Measurements from ENCODE around the gene CD58.

Gene CD58

DNA sequence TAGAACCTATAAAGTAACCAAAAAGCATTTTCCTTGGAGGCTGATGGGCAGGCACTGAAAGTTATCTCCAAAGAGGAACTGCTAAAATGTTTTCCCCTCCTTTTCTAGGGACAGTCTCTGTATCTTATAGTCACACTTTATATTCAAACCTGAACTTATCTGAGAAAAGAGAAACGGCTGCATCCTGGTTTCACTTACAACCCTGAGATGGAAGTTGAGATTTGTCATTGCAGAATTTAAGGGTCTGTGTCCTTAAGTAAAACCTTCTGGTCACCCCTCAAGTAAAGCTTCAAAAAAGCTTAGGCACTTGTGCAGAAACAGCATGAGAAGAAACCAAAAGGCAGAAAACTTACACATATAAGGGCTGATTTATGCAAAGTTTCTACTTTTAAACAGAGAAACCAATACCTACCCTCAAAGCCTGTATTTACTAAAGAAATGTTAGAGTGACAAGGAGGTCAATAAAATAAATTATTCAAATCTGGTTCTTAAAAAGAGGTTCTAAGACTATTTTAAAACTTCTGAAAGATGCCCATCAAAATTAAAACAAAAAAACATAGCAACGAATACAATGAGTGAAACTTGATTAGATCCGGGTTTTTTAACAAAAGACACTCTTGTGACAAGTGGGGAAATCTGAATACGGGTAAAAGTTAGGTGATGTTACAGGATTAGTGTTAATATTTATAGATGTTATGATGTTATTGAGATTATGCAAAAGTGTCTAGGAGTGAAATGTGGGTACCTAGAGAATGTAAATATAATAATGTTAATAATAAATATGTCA, 9.9 kb downstream of the CD58 start:
- CTCF ChIA-PET = no interaction called here

GRCh38 chr1:116559304-116559761, 11.5 kb downstream of the CD58 start:
- ChIA-PET POLR2A (no interaction called here), CTCF (interaction anchor here (0.8 to 1.1 kb wide), 2 partner anchors 10 to 19 kb away, joined by 3 to 5 read pairs; no protein-coding TSS in a partner anchor)
- H3K4me3 ChIP-seq (ENCODE audit: low read depth, low read length) = no peak overlapping the region
- DNase-seq (ENCODE audit: low read depth, low spot score) = no peak
- TF ChIP-seq, protein P1, sequence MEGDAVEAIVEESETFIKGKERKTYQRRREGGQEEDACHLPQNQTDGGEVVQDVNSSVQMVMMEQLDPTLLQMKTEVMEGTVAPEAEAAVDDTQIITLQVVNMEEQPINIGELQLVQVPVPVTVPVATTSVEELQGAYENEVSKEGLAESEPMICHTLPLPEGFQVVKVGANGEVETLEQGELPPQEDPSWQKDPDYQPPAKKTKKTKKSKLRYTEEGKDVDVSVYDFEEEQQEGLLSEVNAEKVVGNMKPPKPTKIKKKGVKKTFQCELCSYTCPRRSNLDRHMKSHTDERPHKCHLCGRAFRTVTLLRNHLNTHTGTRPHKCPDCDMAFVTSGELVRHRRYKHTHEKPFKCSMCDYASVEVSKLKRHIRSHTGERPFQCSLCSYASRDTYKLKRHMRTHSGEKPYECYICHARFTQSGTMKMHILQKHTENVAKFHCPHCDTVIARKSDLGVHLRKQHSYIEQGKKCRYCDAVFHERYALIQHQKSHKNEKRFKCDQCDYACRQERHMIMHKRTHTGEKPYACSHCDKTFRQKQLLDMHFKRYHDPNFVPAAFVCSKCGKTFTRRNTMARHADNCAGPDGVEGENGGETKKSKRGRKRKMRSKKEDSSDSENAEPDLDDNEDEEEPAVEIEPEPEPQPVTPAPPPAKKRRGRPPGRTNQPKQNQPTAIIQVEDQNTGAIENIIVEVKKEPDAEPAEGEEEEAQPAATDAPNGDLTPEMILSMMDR (IDR thresholded peaks at IDR 0.05; ENCODE audit: insufficient read depth, low read length, missing control alignments) = no peak

More for the DNA sequence above, 9.9 kb downstream of the CD58 start:
- no peak overlapping the region for H3K4me3 ChIP-seq (ENCODE audit: low read depth, low read length)
- POLR2A ChIA-PET = no interaction called here
- TF ChIP-seq, protein P1 (IDR thresholded peaks at IDR 0.05; ENCODE audit: insufficient read depth, low read length, missing control alignments) = no peak
- DNase-seq (ENCODE audit: low read depth, low spot score) = no peak

DNA sequence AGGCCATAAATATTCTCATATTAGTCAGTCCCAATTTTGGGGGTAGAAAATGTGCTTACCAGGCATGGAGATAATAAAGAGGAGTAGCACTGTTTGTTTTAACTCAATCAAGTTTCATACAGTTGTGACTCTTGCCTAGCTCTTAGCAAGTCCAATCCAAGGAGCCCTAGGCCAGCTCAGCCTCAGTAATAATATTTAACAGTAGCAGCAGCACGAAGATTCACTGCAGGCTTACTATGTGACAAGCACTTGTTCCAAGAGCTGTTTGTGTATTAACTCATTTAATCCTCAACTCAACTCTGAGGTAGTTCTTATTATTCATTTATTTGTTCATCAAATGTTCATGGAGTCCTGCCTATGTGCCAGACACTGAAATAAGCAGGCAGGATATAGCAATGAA, 12.3 kb downstream of the CD58 start:
- ChIA-PET POLR2A (no interaction called here), CTCF (interaction anchor here (0.8 kb wide), 1 partner anchor 18 kb away, joined by 3 read pairs; no protein-coding TSS in a partner anchor)
- no peak for DNase-seq (ENCODE audit: low read depth, low spot score)
- TF ChIP-seq, protein P1 (IDR thresholded peaks at IDR 0.05; ENCODE audit: insufficient read depth, low read length, missing control alignments) = no peak
- no peak overlapping the region for H3K4me3 ChIP-seq (ENCODE audit: low read depth, low read length)

GRCh38 chr1:116558140-116558549, 12.7 kb downstream of the CD58 start:
- POLR2A ChIA-PET = no interaction called here
- DNase-seq (ENCODE audit: low read depth, low spot score) = no peak
- CTCF ChIA-PET = interaction anchor here (1.6 kb wide), 1 partner anchor 16 kb away, joined by 4 read pairs; no protein-coding TSS in a partner anchor
- H3K4me3 ChIP-seq (ENCODE audit: low read depth, low read length) = no peak overlapping the region
- TF ChIP-seq, protein P1 (IDR thresholded peaks at IDR 0.05; ENCODE audit: insufficient read depth, low read length, missing control alignments) = no peak

DNA sequence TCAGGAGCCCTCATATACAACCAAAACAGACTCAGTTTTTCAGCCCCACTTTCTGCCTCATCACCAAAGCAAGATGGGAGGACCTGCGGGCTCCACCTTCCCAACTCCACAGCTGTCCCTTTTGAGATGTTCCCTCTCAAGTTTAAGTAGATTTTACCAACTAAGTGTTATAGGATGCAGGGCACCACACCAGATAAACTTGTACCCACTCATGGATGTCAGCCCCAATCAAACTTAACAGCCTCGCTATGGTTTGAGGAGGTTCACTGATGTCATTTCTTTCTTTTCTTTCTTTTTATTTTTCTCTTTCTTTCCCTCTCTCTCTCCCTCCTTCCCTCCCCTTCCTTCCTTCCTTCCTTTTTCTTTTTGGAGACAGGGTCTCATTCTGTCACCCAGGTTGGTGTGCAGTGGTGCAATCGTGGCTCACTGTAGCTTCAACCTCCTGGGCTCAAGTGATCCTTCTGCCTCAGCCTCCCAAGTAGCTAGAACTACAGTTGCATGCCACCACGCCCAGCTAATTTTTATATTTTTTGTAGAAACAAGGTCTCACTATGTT, 13.4 kb downstream of the CD58 start:
- CTCF ChIA-PET = interaction anchor here (1.6 kb wide), 2 partner anchors 12 to 17 kb away, joined by 4 to 5 read pairs; no protein-coding TSS in a partner anchor
- H3K4me3 ChIP-seq (ENCODE audit: low read depth, low read length) = no peak overlapping the region
- POLR2A ChIA-PET = no interaction called here

More for the DNA sequence above, 13.4 kb downstream of the CD58 start:
- DNase-seq (ENCODE audit: low read depth, low spot score) = no peak
- TF ChIP-seq, protein P1 (IDR thresholded peaks at IDR 0.05; ENCODE audit: insufficient read depth, low read length, missing control alignments) = no peak

All from AG04449 (cell line).